ENCODE data around the gene SULT1C4.
"Not testable (repeated sequence)": the region's sequence is repeated elsewhere in the genome, so short reads cannot be mapped to it uniquely, and the experiment has no call there.

SULT1C4 gene

GRCh38 chr2:108377815-108378630 lies at the start of gene SULT1C4:
TSS of gene SULT1C4 (plus strand) at chr2:108377954. CDS start at chr2:108378338, 384 bp downstream.
- DNase-seq (ENCODE audit: low read depth) = no peak

- no peak for DNase-seq (ENCODE audit: low read depth)
These were observed 48.0 kb upstream of the SULT1C4 start for GRCh38 chr2:108329771-108330170.

- DNase-seq (ENCODE audit: low read depth) = no peak
These were observed 46.8 kb upstream of the SULT1C4 start for GRCh38 chr2:108330979-108331378.

GRCh38 chr2:108345951-108346350 lies 31.8 kb upstream of the SULT1C4 start:
- no peak for DNase-seq (ENCODE audit: low read depth)

- DNase-seq (ENCODE audit: low read depth) = no peak
These were observed 30.9 kb upstream of the SULT1C4 start for GRCh38 chr2:108346827-108347226.

- no peak for DNase-seq (ENCODE audit: low read depth)
These were observed 30.0 kb upstream of the SULT1C4 start for GRCh38 chr2:108347786-108348185.

GRCh38 chr2:108348816-108349570 lies 28.8 kb upstream of the SULT1C4 start:
- no peak for DNase-seq (ENCODE audit: low read depth)

GRCh38 chr2:108349571-108349928 lies 28.2 kb upstream of the SULT1C4 start:
- no peak for DNase-seq (ENCODE audit: low read depth)

- DNase-seq (ENCODE audit: low read depth) = no peak
These were observed 25.9 kb upstream of the SULT1C4 start for GRCh38 chr2:108351889-108352288.

GRCh38 chr2:108354136-108354535 lies 23.6 kb upstream of the SULT1C4 start:
- DNase-seq (ENCODE audit: low read depth) = no peak

GRCh38 chr2:108355906-108356734 lies 21.6 kb upstream of the SULT1C4 start:
- DNase-seq (ENCODE audit: low read depth) = no peak

- not testable (repeated sequence) for DNase-seq (ENCODE audit: low read depth)
These were observed 18.4 kb upstream of the SULT1C4 start for GRCh38 chr2:108359336-108359735.

GRCh38 chr2:108360776-108361468 lies 16.8 kb upstream of the SULT1C4 start:
- DNase-seq (ENCODE audit: low read depth) = no peak

- DNase-seq (ENCODE audit: low read depth) = no peak
These were observed 14.5 kb upstream of the SULT1C4 start for GRCh38 chr2:108363024-108363907.

GRCh38 chr2:108363908-108364225 lies 13.9 kb upstream of the SULT1C4 start:
- no peak for DNase-seq (ENCODE audit: low read depth)

GRCh38 chr2:108364676-108365297 lies 13.0 kb upstream of the SULT1C4 start:
- DNase-seq (ENCODE audit: low read depth) = no peak

- DNase-seq (ENCODE audit: low read depth) = no peak
These were observed 12.1 kb upstream of the SULT1C4 start for GRCh38 chr2:108365656-108366055.

- DNase-seq (ENCODE audit: low read depth) = no peak
These were observed 10.7 kb upstream of the SULT1C4 start for GRCh38 chr2:108367014-108367413.

GRCh38 chr2:108367561-108368175 lies 10.1 kb upstream of the SULT1C4 start:
- DNase-seq (ENCODE audit: low read depth) = no peak

- DNase-seq (ENCODE audit: low read depth) = no peak
These were observed 8.6 kb upstream of the SULT1C4 start for GRCh38 chr2:108369153-108369552.

All from CMK (cell line).